HG02870 (cell line): ENCODE data around the gene PPOX.

Source experiments
- ATAC-seq: cut with Tn5 transposase; IDR thresholded peaks from one replicate; pipeline ENCODE4 v1.9.1; 2021; ENCODE audit warnings: mild to moderate bottlenecking, moderate library complexity; ENCODE audit not compliant: unreplicated experiment

Gene PPOX

DNA sequence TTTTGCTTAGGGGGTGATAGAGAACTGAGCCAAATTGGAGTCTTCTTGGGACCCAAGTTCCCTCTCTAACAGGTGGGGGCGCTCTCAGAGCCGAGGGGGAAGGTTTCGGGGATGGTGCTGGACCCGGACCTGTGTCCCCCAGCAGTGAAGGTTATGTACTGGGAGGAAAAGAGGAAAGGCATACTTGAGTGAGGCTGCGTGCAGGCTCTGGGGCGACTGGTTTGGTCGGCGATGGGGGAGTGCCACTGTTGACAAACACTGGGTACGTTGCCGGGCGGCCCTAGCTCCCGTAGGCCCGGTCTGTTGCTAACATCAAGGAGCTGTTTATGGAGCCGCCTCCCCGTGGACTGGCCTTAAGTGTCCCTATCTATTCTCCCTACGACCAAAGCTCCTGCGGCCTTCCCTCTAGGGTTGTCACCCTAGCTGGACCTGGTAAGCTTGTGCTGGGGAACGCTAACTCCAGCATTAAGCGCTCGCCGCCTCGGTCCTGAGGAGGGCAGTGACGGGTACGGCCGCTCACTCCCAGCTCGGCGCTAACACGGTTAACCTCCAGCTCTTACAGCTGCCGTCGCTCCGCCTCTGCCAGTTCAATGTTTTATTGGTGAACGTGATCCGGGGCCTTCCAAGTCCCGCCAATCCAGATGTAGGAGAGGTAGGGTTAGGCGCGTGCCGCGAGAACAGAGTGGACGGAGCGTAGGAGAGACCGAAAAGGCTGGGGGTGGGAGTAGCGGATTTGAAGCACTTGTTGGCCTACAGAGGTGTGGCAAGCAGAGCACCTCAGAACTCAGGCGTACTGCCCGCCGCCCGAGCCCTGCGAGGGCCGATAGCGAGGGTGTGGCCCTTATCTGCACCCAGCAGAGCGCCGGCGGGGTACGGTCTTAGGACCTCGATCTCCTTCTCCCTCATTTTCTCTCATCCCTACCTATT is at the start of gene PPOX:
Gene PPOX, plus strand, starts transcription at position 685 of the 927 bp plus-strand sequence. CDS start 422 bp downstream, outside the sequence.
- peak; percentile 95 for ATAC-seq

GRCh38 chr1:161117759-161118581 is 48.3 kb upstream of the PPOX start, which contains the start of the genes NIT1 and PFDN2:
NIT1 (plus strand) TSS chr1:161118105; CDS start chr1:161118177, 72 bp downstream.
PFDN2 (minus strand) TSS chr1:161118037; CDS start chr1:161118026, 11 bp downstream.
- ATAC-seq = peak; percentile 73

DNA sequence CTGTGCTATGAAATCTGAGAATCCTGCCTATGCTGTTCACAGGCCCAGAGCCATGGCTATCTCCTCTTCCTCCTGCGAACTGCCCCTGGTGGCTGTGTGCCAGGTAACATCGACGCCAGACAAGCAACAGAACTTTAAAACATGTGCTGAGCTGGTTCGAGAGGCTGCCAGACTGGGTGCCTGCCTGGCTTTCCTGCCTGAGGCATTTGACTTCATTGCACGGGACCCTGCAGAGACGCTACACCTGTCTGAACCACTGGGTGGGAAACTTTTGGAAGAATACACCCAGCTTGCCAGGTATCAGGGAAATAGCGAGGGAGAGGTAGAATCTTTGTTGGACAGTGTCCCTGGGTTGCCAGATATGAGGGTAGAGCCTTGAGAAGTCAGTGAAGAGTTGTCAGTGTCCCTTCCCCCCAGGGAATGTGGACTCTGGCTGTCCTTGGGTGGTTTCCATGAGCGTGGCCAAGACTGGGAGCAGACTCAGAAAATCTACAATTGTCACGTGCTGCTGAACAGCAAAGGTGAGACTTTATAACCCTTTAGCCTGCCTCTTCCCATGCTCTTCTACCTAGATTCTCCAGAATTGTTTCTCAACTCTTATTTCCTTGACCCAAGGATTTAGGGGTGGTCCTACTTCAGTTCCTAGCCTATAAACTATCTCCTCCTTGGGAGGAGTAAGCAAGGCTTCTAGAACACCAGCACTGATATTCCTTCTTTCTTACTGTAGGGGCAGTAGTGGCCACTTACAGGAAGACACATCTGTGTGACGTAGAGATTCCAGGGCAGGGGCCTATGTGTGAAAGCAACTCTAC is 46.9 kb upstream of the PPOX start:
- ATAC-seq = peak; percentile 57

DNA sequence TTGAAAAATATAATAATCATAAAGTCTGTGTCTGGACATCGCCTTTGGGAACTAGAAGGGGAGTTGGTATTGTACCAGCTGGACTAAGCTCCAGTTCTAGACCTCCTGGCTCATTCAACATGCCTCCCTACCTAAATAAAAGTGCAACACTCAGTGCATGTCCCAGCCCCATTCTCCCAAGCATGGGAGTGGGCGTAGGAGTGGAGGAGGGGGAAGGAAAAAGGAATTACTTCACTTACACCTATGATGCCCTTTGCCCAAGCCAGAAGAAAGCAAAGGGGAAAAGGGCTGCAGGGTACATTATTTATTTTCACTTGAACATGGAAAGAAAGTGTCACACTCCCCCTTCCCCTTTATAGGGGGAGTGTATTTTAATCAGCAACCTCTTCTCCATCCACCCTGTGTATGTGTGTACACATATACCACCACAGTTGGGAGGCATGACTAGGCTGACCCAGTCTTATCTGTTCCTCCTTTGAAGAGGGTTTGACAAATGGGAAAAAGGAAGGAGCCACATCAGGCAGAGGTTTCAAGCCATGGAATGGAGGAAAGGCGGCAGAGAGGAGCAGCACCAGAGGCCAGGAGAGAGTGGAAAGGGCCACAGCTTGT is 45.1 kb upstream of the PPOX start:
- no peak for ATAC-seq

DNA sequence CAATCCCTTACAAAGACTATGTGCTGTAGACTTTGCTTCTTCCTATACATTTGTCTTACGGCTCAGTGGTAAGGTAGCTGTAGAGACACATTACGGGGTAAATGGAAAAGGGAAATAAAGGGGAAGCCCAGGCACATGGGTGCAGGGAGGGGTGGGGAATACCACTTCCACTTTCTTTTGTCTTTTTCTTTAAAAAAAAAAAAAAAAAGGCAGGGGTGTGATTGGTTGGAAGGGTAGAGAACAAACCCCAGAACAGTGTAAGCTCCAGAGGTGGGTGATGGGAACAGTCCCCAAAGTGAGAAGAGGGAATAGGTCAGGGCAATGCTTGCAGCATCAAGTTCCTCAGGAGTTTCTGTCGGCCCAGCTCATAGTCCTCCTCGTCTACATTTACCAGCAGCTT is 44.4 kb upstream of the PPOX start:
- ATAC-seq = no peak

DNA sequence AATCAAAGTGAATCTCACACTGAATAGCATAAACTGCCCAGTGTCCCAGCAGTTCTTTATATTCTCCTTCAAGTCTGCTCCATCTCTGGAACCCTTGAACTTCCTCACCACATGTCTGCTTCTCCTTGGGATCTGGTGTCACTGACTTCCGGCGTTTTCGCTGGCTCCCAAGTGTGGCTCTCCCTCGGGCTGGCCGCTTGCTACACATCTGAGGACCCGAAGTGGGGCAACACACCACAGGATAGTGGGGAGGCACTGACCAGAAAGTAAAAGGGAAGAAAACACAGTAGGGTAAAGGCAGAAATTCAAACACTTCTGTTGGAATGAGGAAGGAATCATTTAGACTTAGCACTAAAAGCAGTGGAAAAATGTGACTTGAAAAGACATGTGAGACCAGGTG is 43.3 kb upstream of the PPOX start:
- ATAC-seq = no peak

DNA sequence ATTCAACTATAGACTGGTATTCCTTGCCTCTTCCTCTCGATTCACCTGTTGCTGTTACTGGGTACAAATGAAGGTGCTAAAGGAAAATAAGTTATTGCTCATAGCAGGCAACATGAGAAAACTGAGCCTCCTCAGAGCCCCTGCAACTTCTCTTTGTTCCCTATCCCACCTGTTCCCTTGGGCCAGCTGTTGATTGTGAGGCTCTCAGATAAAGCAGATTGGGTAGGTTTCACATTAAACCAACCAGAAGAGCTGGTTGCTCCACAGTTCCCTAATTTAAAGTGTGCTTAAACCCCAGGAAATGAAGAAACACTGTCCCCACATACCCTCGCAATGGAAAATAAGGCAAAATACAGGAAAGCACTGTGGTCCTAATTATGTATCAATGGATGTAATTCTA is 38.6 kb upstream of the PPOX start:
- ATAC-seq = no peak

GRCh38 chr1:161128591-161129420 is 37.4 kb upstream of the PPOX start:
- ATAC-seq = no peak

DNA sequence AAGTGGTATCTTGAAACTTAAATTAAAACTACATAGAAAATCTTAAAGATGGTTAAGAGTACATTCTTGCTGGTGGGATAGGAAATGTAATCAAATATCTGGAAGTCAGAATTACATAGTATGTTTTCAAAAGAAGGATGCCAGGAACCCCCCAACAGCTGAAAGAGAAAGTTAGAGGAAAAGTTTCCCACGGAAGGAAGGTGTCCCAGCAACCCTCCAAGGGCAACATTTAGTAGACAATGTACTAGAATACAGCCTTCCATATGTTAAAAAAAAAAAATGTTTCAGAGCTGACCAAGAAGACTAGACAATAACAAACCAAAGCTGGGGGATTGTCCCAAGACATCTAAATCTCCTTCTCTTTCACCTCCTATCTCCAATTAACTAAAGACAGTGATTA is 36.0 kb upstream of the PPOX start:
- ATAC-seq = no peak

DNA sequence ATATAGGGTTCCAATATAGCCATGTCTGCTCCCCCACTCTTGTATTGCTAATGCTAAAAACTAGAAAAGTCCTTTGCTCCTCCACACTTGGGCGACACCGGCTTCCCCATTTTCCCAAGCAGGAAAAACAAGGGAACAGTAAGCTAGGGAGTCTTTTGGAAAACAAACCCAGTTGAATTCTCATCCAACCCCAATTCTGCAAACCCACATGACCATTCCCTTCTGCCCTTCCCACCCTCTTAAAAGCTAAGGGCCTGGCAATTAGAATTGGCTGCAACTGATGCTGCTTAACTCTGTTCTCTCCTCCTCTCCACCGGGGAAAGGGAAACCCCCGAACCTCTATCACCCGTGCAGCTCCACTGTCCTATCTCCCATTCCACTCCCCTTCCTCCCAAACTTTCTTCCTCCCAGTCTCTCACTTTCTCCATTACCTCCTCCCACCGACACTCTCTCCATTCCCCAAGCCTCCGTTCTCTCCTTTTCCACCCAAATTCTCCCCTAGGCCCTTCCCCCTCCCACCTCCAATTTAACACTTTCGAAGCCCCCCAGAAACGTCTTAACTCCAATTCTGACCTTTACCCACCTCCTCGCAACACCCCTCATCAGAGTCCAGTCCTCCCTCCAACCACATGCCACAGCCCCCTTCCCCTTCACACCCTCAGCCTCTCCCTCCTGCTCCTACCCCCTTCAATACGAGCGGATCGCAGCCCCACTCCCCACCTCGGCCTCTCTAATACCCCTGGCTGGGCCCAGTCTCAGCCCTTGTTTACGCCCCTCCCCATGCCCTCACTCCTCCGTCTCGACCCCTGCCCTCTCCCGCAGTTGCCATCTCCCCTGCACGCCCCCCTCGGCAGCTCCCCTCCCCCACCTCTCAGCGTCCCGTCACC is 34.5 kb upstream of the PPOX start:
- ATAC-seq = no peak

DNA sequence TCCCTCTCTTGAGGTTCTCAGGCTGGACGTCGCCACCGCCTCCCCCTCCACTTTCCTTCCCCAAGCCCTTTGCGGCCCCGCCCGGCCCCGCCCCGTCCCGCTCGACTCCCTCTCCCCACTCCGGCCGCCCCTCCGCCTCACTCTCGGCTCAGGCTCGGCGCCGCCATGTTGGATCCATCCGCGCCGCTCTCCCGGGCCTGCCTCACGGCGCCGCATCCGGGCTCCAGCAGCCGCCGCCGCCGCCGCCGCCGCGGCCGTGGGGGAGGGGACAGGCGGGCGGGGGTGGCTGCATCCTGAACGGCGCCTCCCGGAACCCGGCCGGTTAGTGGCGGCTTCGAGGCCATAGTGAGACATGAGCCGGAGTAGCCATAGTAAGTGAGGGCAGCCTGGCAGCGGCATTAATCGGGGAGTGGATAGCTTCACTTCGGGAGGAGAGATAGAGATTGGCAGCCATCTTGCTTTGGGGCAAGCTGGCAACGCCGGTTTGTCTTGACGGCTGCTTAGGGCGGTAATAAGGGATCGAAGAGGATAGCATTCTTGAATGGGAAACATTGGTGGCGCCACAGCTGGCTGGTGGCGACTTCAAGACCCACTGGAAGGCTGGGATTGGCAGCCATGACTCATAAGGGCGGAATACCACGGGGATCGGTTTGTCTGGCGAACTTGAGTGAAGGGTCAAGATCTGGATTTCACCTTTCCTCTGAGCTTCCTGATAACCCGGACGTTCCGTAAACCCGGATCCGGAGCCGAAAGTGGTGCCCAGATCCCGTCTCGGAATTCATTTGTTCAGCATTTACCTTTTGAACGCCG is 33.6 kb upstream of the PPOX start, which contains the start of gene DEDD:
Gene DEDD, minus strand, starts transcription at position 258 of the 810 bp plus-strand sequence. CDS start 8,205 bp downstream, outside the sequence.
- peak; percentile 96 for ATAC-seq

GRCh38 chr1:161133220-161133740 is 32.9 kb upstream of the PPOX start:
- ATAC-seq = no peak

DNA sequence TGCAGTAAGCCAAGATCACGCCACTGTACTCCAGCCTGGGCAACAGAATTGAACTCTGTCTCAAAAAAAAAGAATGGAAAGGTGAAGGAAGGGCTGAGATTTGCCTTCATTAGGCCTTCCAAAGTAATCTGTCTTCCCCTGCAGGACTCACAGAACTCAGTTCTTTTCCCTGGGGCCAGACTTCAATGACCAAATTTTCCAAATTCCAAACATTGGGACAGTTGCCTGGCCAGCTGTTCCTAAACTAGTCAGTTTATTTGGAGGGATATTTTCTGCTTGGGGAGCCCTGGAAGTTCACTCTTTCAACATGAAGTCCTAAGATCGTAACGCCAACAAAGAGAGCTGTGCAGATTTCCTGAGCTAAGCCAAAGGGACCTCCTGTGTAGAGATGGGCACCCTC is 28.3 kb upstream of the PPOX start:
- ATAC-seq = no peak

DNA sequence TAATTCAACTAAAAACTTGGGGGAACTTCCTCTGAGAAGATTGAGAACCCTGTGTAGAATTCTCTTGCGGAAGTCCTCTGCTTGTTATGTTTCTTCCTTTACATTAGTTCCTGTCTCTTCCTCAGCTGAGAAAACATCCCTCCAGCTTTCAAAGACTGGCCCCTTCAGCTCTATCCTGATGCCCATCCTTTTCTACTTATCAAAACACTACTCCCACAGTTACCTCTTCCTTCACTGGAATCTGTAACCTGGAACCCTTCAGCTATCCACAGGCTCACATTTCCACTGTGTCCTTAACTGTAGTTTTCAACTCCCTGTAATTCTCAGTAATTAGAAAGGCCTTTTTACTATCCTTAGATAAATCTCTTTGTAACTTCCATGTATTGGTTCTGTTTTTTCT is 27.8 kb upstream of the PPOX start:
- no peak for ATAC-seq

GRCh38 chr1:161139766-161140165 is 26.5 kb upstream of the PPOX start:
- no peak for ATAC-seq

DNA sequence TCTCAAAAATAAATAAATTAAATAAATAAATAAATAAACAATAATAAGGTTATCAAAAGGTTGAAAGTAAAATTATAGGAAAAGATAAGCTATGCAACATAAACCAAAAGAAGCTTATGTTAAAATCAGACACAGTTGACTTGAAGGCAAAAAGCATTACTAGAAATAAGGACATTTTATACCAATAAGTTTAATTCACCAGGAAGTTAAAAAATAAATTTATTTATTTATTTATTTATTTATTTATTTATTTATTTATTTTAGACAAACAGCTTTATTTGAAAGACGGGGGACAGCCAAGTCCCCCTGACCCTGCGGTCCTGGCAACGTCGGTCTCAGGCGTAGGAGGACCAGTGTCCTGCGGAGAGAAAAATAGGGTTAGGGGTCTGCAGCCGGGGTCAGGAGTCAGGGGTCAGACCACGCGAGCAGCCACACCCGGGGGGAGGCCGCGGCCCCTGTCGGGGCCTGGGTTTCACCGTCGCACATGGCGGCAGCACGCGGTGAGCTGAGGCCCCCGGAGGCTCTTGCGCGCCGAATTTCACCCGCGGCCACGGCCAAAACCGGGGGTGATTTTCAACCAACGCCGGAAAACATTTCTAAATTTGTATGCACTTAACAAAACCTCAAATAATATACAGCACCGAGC is 25.3 kb upstream of the PPOX start:
- ATAC-seq = no peak

- no peak for ATAC-seq
Measured at GRCh38 chr1:161145832-161146231, 20.4 kb upstream of the PPOX start.
